Mucosa of descending colon (tissue), 3 donors: ENCODE data around the gene FCF1. TPM values are rescaled to one million over a fixed set of nuclear protein-coding genes. Genes with fewer than 3 reads are reported as not detected.

Source experiments
- ATAC-seq: fragments of 200-7000 bp; cut with Tn5 transposase; one replicate; pipeline ENCODE4 v1.9.1; 2020; ENCODE audit warnings: mild to moderate bottlenecking, moderate library complexity
- DNase-seq, 3 donors: peaks; one replicate each; pipeline ENCODE4 v3.0.0-alpha.2; 2020
- H3K36me3 ChIP-seq: fragments of 200-600 bp; one replicate; pipeline ENCODE4 v1.8.0; 2021; ENCODE audit warnings: low read depth, mild to moderate bottlenecking
- H3K4me1 ChIP-seq: fragments of 200-600 bp; one replicate; pipeline ENCODE4 v1.8.0; 2021; ENCODE audit warnings: low read depth, mild to moderate bottlenecking
- H3K4me3 ChIP-seq: fragments of 200-600 bp; one replicate; pipeline ENCODE4 v1.8.0; 2021; ENCODE audit warnings: mild to moderate bottlenecking
- H3K9me3 ChIP-seq: fragments of 200-600 bp; one replicate; pipeline ENCODE4 v1.8.0; 2021; ENCODE audit warnings: mild to moderate bottlenecking
- intact Hi-C, 2 donors: fragments of 100-400 bp; cut with DNase I in 1 of 2; cut with micrococcal nuclease in 1 of 2; formaldehyde crosslinking; loops; one replicate each; pipeline versions ENCODE4 v1.11.0 to v1.11.1; 2022; cut with DNase I, micrococcal nuclease
- long read RNA-seq, 2 donors: library from polyadenylated mRNA; unstranded; transcript quantifications; one replicate each; pipeline ENCODE4 v2.0.0, GENCODE V29; 2019 to 2021
- total RNA-seq, 3 donors: library from RNA; stranded (reverse); fragmentation: NEBNext Ultra II Directional in 2 of 3; extraction: Animal tissue kit (Norgen Biotek cat#: 25700) in 2 of 3; gene quantifications; one replicate each; pipeline versions ENCODE4 v1.2.1 to v1.2.4, GENCODE V29; 2021 to 2023
- TF ChIP-seq, protein P1 (sequence below): fragments of 200-600 bp; IDR thresholded peaks from one replicate; pipeline ENCODE4 v1.8.0; 2022; ENCODE audit warnings: antibody characterized with exemption, mild to moderate bottlenecking
- donor health status: DM: no; HTN: no; CAD: no; lungs with moderate emphysema.
- donor health status: DM: no; HTN: no; CAD: no.
- donor health status: DM: no; HTN: yes; CAD: no.

FCF1 gene, protein sequence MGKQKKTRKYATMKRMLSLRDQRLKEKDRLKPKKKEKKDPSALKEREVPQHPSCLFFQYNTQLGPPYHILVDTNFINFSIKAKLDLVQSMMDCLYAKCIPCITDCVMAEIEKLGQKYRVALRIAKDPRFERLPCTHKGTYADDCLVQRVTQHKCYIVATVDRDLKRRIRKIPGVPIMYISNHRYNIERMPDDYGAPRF
- 10 to 100 TPM; 31.7 to 46.5 (median 43.0) TPM for total RNA-seq
- long read RNA-seq, donor 1, full-length matches to known transcripts = 3 of 8 reads
- long read RNA-seq, donor 1, partial matches to known transcripts = 1 of 8 reads
- long read RNA-seq, donor 1, other reads (novel, unspliced or antisense) = 4 of 8 reads
- long read RNA-seq, donor 2, partial matches to known transcripts = 0 of 1 reads
- long read RNA-seq, donor 2, other reads (novel, unspliced or antisense) = 1 of 1 reads

DNA sequence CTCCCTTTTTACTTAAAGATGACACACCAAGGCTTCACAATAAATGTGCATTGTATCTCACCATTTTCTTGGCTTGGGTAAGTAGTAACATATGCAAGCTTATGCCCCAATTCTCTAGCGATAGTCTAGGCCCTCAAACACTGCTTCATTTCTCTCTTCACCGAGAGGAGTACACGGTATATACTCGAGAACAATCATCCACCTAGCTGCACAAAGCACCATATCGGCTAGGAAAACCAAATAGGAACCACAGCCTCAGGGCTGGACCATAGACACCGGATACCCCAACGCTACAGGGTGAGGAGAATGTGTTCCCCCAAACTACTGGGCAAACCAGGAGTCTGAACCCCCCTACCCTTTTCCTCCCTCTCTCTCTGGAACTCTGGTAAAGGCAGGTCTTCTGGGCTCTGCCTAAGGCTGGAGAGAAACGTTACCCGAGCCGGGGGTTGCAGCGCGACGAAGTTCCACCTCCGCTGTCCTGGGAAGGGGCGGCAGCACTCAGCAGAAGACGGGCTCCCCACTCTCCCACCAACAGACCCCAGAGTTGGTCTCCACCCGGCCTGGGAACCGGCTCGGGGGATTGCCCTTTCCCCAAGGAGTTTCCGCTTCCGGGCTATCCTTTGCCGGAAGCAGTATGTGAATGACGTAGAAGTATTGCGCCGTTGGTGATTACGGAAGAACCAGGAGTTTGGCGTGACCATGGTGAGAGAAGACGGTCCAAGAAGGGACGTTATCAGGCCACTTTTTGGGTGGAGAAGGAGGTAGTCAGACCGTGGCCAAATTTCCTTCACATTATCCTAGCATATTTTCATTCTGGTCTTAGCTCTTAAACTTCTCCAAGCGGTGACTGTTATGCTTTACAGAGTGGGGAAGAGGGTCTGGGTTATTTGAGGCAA, at the start of gene FCF1, which contains the start of gene AREL1:
Gene FCF1, plus strand, starts transcription at position 646 of the 896 bp plus-strand sequence. Its CDS starts 54 bp downstream, at position 700.
Gene AREL1, minus strand, starts transcription at position 582 of the 896 bp plus-strand sequence. CDS start 27,465 bp downstream, outside the sequence.
- intact Hi-C loops = no loop called here
- Histone ChIP-seq H3K36me3 (no peaks in the 10 kb centered on the region), H3K4me1 (no peaks in the 10 kb centered on the region), H3K4me3 (peak within 1 kb of the TSS; percentile 69), H3K9me3 (no peaks in the 10 kb centered on the region)
- DNase-seq (peak; percentile 80 to 93 (median 80)), ATAC-seq (peak; percentile 100)
- TF ChIP-seq, protein P1, sequence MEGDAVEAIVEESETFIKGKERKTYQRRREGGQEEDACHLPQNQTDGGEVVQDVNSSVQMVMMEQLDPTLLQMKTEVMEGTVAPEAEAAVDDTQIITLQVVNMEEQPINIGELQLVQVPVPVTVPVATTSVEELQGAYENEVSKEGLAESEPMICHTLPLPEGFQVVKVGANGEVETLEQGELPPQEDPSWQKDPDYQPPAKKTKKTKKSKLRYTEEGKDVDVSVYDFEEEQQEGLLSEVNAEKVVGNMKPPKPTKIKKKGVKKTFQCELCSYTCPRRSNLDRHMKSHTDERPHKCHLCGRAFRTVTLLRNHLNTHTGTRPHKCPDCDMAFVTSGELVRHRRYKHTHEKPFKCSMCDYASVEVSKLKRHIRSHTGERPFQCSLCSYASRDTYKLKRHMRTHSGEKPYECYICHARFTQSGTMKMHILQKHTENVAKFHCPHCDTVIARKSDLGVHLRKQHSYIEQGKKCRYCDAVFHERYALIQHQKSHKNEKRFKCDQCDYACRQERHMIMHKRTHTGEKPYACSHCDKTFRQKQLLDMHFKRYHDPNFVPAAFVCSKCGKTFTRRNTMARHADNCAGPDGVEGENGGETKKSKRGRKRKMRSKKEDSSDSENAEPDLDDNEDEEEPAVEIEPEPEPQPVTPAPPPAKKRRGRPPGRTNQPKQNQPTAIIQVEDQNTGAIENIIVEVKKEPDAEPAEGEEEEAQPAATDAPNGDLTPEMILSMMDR = no peak

GRCh38 chr14:74663884-74664283, 49.1 kb upstream of the FCF1 start:
- no peak for ATAC-seq

DNA sequence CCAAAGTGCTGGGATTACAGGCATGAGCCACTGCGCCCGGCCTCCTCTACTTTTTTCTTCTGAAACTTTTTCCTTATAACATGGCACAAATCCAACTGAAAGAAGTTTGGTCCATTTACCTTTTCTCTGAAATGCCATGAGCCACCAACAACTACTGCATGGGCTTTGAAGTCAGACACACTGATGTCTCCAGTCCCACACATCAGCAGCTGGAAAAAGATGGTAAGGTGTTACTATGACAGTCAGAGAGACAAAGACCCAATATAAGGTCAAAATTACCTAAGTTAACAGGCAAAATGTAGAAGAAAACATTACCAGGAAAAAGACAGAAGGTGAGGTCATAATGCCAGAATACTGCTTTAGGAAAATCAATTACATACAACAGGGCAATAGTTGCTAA, 48.2 kb upstream of the FCF1 start:
- Histone ChIP-seq H3K4me3 (no peak overlapping the region), H3K36me3 (peaks cover 10% of the 10 kb centered on the region), H3K4me1 (no peaks in the 10 kb centered on the region), H3K9me3 (no peaks in the 10 kb centered on the region)
- no peak for ATAC-seq
- intact Hi-C loops = no loop called here
- DNase-seq = no peak
- TF ChIP-seq, protein P1 = no peak

More at GRCh38 chr14:74663884-74664283, 49.1 kb upstream of the FCF1 start:
- intact Hi-C loops = no loop called here
- Histone ChIP-seq H3K9me3 (no peaks in the 10 kb centered on the region), H3K36me3 (peaks cover 10% of the 10 kb centered on the region), H3K4me1 (no peaks in the 10 kb centered on the region), H3K4me3 (no peak overlapping the region)
- DNase-seq = no peak
- TF ChIP-seq, protein P1 = no peak

- DNase-seq (no peak), ATAC-seq (no peak)
- no peak overlapping the region for H3K4me3 ChIP-seq
- H3K36me3 ChIP-seq = peaks cover 10% of the 10 kb centered on the region
- TF ChIP-seq, protein P1 = no peak
- intact Hi-C loops = no loop called here
- H3K9me3 ChIP-seq = no peaks in the 10 kb centered on the region
- H3K4me1 ChIP-seq = no peaks in the 10 kb centered on the region
These were observed 45.2 kb upstream of the FCF1 start for GRCh38 chr14:74667758-74668157.

GRCh38 chr14:74669256-74669655, 43.7 kb upstream of the FCF1 start:
- DNase-seq (no peak), ATAC-seq (no peak)
- H3K9me3 ChIP-seq = no peaks in the 10 kb centered on the region
- intact Hi-C loops = no loop called here
- H3K36me3 ChIP-seq = peaks cover 3% of the 10 kb centered on the region
- no peaks in the 10 kb centered on the region for H3K4me1 ChIP-seq
- TF ChIP-seq, protein P1 = no peak
- no peak overlapping the region for H3K4me3 ChIP-seq
